Measurements from ENCODE around the gene ERP27.

GRCh38 chr12:14876833-14877232 is 61.5 kb downstream of the ERP27 start:
- TF ChIP-seq POLR2AphosphoS5 (IDR thresholded peaks at IDR 0.05) (no peak), CTCF (IDR thresholded peaks at IDR 0.05) (no peak), POLR2A (IDR thresholded peaks at IDR 0.05) (no peak)
